ENCODE results near the gene OSBPL5. TPM values are rescaled to one million over a fixed set of nuclear protein-coding genes. Genes with fewer than 3 reads are reported as not detected.

OSBPL5 gene
- polyA plus RNA-seq, 2 of the 4 experiments (the other 2 are of a cell fraction): 1.6 to 4.6 TPM

DNA sequence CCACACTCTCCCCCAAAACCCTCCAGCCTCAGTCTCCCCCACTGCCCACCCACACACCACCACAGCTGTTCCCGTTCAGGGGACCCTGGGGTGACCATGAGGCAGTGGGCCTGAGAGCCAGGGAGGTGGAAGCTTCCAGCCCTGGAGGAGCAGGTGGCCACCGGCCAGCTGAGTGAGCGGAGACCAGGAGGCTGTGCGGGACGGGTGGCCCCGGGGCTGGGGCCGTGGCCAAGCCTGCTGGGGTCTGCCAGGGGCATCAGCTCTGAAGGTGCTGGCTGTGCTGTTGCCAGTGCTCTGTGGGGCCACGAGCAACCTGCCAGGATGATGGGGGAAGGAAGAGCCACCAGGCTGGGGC is 26.0 kb downstream of the OSBPL5 start:
- FAIRE-seq (no peak), ATAC-seq (no peak), DNase-seq (ENCODE audit: low read depth in 1 of 2, low spot score in 1 of 2) (no peak)
- Histone ChIP-seq H3K4me1 (no peaks in the 10 kb centered on the region), H3K9me3 (no peaks in the 10 kb centered on the region), H3K4me3 (no peak overlapping the region), H3K4me2 (no peak overlapping the region), H3K27ac (no peak overlapping the region)
- CTCF ChIA-PET: interaction anchor here (1.3 to 1.6 kb wide), 2 partner anchors 47 to 607 kb away, joined by 3 to 5 read pairs; no protein-coding TSS in a partner anchor
- TF ChIP-seq, protein P1, sequence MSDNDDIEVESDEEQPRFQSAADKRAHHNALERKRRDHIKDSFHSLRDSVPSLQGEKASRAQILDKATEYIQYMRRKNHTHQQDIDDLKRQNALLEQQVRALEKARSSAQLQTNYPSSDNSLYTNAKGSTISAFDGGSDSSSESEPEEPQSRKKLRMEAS (IDR thresholded peaks at IDR 0.05): no peak
- TF ChIP-seq RNF2 (IDR thresholded peaks at IDR 0.05; ENCODE audit: borderline replicate concordance, low read depth) (no peak), JUN (IDR thresholded peaks at IDR 0.05) (no peak), HOXB5 (CRISPR knock-in tag; IDR thresholded peaks at IDR 0.05) (no peak), ZFP36 (IDR thresholded peaks at IDR 0.05; ENCODE audit: borderline replicate concordance, partially characterized antibody) (no peak), CBX2 (IDR thresholded peaks at IDR 0.05; ENCODE audit: borderline replicate concordance, low read depth) (no peak), SMC3 (IDR thresholded peaks at IDR 0.05) (no peak), CHD2 (IDR thresholded peaks at IDR 0.05; ENCODE audit: low read length, partially characterized antibody) (no peak), JUNB (IDR thresholded peaks at IDR 0.05) (no peak), GATA3 (IDR thresholded peaks at IDR 0.05; ENCODE audit: borderline replicate concordance) (no peak), HEYL (CRISPR knock-in tag; IDR thresholded peaks at IDR 0.05) (no peak)
- TF ChIP-seq, protein P2, sequence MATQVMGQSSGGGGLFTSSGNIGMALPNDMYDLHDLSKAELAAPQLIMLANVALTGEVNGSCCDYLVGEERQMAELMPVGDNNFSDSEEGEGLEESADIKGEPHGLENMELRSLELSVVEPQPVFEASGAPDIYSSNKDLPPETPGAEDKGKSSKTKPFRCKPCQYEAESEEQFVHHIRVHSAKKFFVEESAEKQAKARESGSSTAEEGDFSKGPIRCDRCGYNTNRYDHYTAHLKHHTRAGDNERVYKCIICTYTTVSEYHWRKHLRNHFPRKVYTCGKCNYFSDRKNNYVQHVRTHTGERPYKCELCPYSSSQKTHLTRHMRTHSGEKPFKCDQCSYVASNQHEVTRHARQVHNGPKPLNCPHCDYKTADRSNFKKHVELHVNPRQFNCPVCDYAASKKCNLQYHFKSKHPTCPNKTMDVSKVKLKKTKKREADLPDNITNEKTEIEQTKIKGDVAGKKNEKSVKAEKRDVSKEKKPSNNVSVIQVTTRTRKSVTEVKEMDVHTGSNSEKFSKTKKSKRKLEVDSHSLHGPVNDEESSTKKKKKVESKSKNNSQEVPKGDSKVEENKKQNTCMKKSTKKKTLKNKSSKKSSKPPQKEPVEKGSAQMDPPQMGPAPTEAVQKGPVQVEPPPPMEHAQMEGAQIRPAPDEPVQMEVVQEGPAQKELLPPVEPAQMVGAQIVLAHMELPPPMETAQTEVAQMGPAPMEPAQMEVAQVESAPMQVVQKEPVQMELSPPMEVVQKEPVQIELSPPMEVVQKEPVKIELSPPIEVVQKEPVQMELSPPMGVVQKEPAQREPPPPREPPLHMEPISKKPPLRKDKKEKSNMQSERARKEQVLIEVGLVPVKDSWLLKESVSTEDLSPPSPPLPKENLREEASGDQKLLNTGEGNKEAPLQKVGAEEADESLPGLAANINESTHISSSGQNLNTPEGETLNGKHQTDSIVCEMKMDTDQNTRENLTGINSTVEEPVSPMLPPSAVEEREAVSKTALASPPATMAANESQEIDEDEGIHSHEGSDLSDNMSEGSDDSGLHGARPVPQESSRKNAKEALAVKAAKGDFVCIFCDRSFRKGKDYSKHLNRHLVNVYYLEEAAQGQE (IDR thresholded peaks at IDR 0.05): no peak
- POLR2A ChIA-PET: no interaction called here
- WGBS (ENCODE audit: missing lambda C conversion rate): 80% methylated on average over 6 of the region's 8 CpGs

DNA sequence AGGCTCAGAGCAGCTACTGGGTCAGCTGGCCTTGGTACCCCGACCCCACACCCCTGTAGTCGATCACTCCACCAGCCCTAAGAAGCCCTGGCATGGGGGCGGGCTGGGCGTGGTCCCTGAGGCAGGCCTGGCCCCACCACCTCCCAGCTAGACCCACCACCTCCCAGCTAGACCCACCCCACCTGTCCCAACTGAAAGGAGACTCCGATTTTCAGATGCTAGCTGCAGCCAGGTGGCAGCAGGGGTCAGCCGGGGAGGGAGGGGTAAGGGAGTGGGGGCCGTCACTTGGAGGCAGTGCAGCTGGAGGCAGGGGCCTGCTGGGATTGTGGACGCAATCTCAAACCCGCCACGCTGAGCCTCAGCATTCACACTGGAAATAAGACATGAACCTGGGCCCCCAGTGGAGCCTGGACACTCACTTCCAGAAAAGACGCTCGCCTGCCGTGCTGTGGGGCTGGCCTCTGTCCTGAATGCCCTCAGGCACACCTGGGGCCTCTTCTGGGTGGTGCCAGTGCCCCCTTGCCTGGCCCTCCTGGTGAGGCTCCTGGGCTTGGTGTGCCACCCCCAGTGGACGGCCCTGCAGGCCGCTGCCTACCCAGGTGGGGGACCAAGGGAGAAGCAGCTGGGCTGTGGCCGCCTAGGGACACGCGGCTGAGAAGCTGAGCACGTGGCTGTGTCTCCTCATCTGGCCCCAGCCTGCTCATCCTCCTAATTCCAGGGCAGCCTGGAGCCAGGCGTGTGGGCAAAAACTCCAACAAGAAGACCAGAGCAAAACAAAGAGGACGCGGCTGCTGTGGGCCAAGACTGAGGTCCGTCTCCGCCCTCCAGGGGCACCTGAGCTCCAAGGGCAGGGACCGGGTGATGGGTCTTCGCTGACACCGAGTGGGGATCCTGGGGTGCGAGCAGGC is 26.7 kb downstream of the OSBPL5 start:
- H3K4me3 ChIP-seq: no peak overlapping the region
- ATAC-seq (no peak), DNase-seq (ENCODE audit: low read depth in 1 of 2, low spot score in 1 of 2) (no peak), FAIRE-seq (no peak)
- no peak overlapping the region for H3K27ac ChIP-seq
- TF ChIP-seq ZC3H11A (IDR thresholded peaks at IDR 0.05): no peak
- TF ChIP-seq CEBPB (IDR thresholded peaks at IDR 0.05): no peak
- no peak for TF ChIP-seq EHMT2 (IDR thresholded peaks at IDR 0.05; ENCODE audit: low read depth)
- no peak for TF ChIP-seq CHD2 (IDR thresholded peaks at IDR 0.05; ENCODE audit: low read length, partially characterized antibody)
- TF ChIP-seq HOXA7 (CRISPR knock-in tag; IDR thresholded peaks at IDR 0.05): no peak
- no peak for TF ChIP-seq KDM1A (IDR thresholded peaks at IDR 0.05; ENCODE audit: low read depth)
- TF ChIP-seq FOXS1 (CRISPR knock-in tag; IDR thresholded peaks at IDR 0.05): no peak
- no peak for TF ChIP-seq CBX8 (IDR thresholded peaks at IDR 0.05)
- no peak for TF ChIP-seq CTCF (IDR thresholded peaks at IDR 0.05)
- TF ChIP-seq, protein P1 (IDR thresholded peaks at IDR 0.05): no peak
- no peaks in the 10 kb centered on the region for H3K4me1 ChIP-seq
- POLR2A ChIA-PET: no interaction called here
- no peaks in the 10 kb centered on the region for H3K9me3 ChIP-seq
- CTCF ChIA-PET: interaction anchor here (1.0 to 1.6 kb wide), 3 partner anchors 21 to 606 kb away, joined by 3 to 5 read pairs (median 3); no protein-coding TSS in a partner anchor
- H3K4me2 ChIP-seq: no peak overlapping the region
- WGBS (ENCODE audit: missing lambda C conversion rate): 87% methylated on average over 15 of the region's 28 CpGs
